A673 (cell line): Measurements from ENCODE around the gene ZFYVE21.

ENCODE experiments used
- EZH2 ChIP-seq: fragments of 200-600 bp; sonication (generic); IDR thresholded peaks from 2 replicates; pipeline ENCODE4 v1.6.1; 2017; ENCODE audit warnings: borderline replicate concordance, low read depth, mild to moderate bottlenecking, mixed read lengths, antibody characterized with exemption, low read length; ENCODE audit not compliant: poor library complexity, severe bottlenecking
- TF ChIP-seq, protein P1 (sequence below): fragments of 300-800, 200-600 bp; sonication (generic); conservative IDR thresholded peaks from 2 replicates; pipeline ENCODE4 v1.5.1; 2017; ENCODE audit warnings: low read depth, mild to moderate bottlenecking, antibody characterized with exemption, low read length, moderate library complexity, mixed read lengths

DNA sequence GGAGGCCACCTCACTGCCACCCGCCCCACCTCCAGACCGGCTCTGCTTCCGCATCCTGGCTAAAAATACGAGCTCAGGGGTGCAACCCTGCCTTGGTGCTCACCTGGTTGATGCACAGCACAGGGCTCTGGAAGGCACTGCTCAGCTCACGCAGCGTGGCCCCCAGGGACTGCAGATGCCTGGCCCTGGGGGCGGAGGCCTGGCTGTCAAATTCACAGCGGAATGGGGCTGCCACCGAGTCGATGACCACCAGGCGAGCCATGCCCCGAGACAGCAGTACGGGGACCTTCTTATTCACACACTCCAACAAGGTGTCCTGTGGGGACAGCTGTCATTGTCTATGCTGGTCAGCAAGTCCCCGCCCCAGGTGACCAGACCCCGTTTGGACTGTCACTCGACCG, 16.3 kb upstream of the ZFYVE21 start:
- TF ChIP-seq EZH2, result no peak
- TF ChIP-seq, protein P1, sequence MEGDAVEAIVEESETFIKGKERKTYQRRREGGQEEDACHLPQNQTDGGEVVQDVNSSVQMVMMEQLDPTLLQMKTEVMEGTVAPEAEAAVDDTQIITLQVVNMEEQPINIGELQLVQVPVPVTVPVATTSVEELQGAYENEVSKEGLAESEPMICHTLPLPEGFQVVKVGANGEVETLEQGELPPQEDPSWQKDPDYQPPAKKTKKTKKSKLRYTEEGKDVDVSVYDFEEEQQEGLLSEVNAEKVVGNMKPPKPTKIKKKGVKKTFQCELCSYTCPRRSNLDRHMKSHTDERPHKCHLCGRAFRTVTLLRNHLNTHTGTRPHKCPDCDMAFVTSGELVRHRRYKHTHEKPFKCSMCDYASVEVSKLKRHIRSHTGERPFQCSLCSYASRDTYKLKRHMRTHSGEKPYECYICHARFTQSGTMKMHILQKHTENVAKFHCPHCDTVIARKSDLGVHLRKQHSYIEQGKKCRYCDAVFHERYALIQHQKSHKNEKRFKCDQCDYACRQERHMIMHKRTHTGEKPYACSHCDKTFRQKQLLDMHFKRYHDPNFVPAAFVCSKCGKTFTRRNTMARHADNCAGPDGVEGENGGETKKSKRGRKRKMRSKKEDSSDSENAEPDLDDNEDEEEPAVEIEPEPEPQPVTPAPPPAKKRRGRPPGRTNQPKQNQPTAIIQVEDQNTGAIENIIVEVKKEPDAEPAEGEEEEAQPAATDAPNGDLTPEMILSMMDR, result no peak
